Neuronal stem cell (in vitro differentiated cells): ENCODE results near the gene DLG2.

Source experiments
- DNase-seq: peaks from one replicate; pipeline ENCODE4 v3.0.0-alpha.2; 2013; ENCODE audit warnings: low spot score
- H2AFZ ChIP-seq: one replicate; pipeline ENCODE4 v1.6.1; 2013; ENCODE audit warnings: mild to moderate bottlenecking, low read length, inconsistent platforms
- H2AK5ac ChIP-seq: 2 replicates; pipeline ENCODE4 v1.6.1; 2013; ENCODE audit warnings: low read depth, mild to moderate bottlenecking, inconsistent platforms, low read length, moderate library complexity, mixed read lengths
- H2BK120ac ChIP-seq: 2 replicates; pipeline ENCODE4 v1.6.1; 2013; ENCODE audit warnings: low read depth, mild to moderate bottlenecking, inconsistent platforms, low read length, moderate library complexity, mixed read lengths
- H2BK12ac ChIP-seq: one replicate; pipeline ENCODE4 v1.6.1; 2013; ENCODE audit warnings: low read length, inconsistent platforms
- H2BK15ac ChIP-seq: 2 replicates; pipeline ENCODE4 v1.6.1; 2013; ENCODE audit warnings: mild to moderate bottlenecking, low read length, inconsistent platforms, mixed read lengths
- H2BK5ac ChIP-seq: one replicate; pipeline ENCODE4 v1.6.1; 2013; ENCODE audit warnings: inconsistent platforms, mild to moderate bottlenecking, low read length, moderate library complexity
- H3K14ac ChIP-seq: one replicate; pipeline ENCODE4 v1.6.1; 2013; ENCODE audit warnings: low read length, inconsistent platforms
- H3K18ac ChIP-seq: 2 replicates; pipeline ENCODE4 v1.6.1; 2013; ENCODE audit warnings: low read length, inconsistent platforms
- H3K23ac ChIP-seq: 2 replicates; pipeline ENCODE4 v1.6.1; 2013; ENCODE audit warnings: low read depth, mild to moderate bottlenecking, mixed read lengths, low read length, inconsistent platforms; ENCODE audit not compliant: poor library complexity
- H3K27ac ChIP-seq: replicated peaks from 3 replicates; pipeline ENCODE4 v1.5.1; 2013; ENCODE audit warnings: low read length, inconsistent platforms
- H3K27me3 ChIP-seq, 3 experiments: 2 replicates each; pipeline ENCODE4 v1.6.1; 2013; ENCODE audit warnings: low read length in 3 of 3, mild to moderate bottlenecking in 2 of 3, inconsistent platforms in 1 of 3, low read depth in 1 of 3, mixed read lengths in 1 of 3, moderate library complexity in 1 of 3; ENCODE audit not compliant: control insufficient read depth in 3 of 3, insufficient read depth in 3 of 3
- H3K36me3 ChIP-seq, 2 donors: replicated peaks in 1 of 2; 2 replicates each; pipeline ENCODE4 v1.6.1; 2013; ENCODE audit warnings: low read length in 2 of 2; ENCODE audit not compliant: control insufficient read depth in 2 of 2, insufficient read depth in 2 of 2
- H3K4ac ChIP-seq: 2 replicates; pipeline ENCODE4 v1.6.1; 2013; ENCODE audit warnings: inconsistent platforms, mild to moderate bottlenecking, low read length, moderate library complexity
- H3K4me1 ChIP-seq, 2 donors: 1 replicate in 1 of 2; 2 replicates in 1 of 2; pipeline ENCODE4 v1.6.1; 2013; ENCODE audit warnings: low read length in 2 of 2, low read depth in 1 of 2; ENCODE audit not compliant: control insufficient read depth in 2 of 2, insufficient read depth in 1 of 2
- H3K4me2 ChIP-seq: one replicate; pipeline ENCODE4 v1.6.1; 2013; ENCODE audit warnings: mild to moderate bottlenecking, low read length, inconsistent platforms; ENCODE audit not compliant: insufficient read depth, poor library complexity, severe bottlenecking
- H3K4me3 ChIP-seq, 2 donors: 2 replicates each; pipeline ENCODE4 v1.5.1; 2013; ENCODE audit warnings: low read length in 2 of 2, mild to moderate bottlenecking in 2 of 2, inconsistent platforms in 1 of 2, moderate library complexity in 1 of 2
- H3K79me1 ChIP-seq: one replicate; pipeline ENCODE4 v1.6.1; 2013; ENCODE audit warnings: low read depth, mild to moderate bottlenecking, inconsistent platforms, low read length, moderate library complexity
- H3K9ac ChIP-seq: one replicate; pipeline ENCODE4 v1.6.1; 2013; ENCODE audit warnings: mild to moderate bottlenecking, low read depth, low read length, inconsistent platforms; ENCODE audit not compliant: poor library complexity
- H3K9me3 ChIP-seq, 2 donors: replicated peaks in 1 of 2; 2 replicates each; pipeline versions ENCODE3 to v1.6.1; 2013; ENCODE audit warnings: low read length in 2 of 2, mild to moderate bottlenecking in 2 of 2, inconsistent platforms in 1 of 2, low read depth in 1 of 2, mixed read lengths in 1 of 2, moderate library complexity in 1 of 2; ENCODE audit not compliant: control insufficient read depth in 2 of 2, insufficient read depth in 1 of 2
- H4K8ac ChIP-seq: one replicate; pipeline ENCODE4 v1.6.1; 2013; ENCODE audit warnings: low read depth, mild to moderate bottlenecking, inconsistent platforms, low read length, moderate library complexity
- H4K91ac ChIP-seq: one replicate; pipeline ENCODE4 v1.6.1; 2013; ENCODE audit warnings: low read length, low read depth, mild to moderate bottlenecking, inconsistent platforms; ENCODE audit not compliant: poor library complexity
- WGBS, 2 donors: extraction: QIAGEN DNeasy Blood & Tissue Kit; methylation state at CpG; one replicate each; pipeline ENCODE4 v1.1.7; 2013; ENCODE audit warnings: missing lambda C conversion rate in 2 of 2, mixed read lengths in 1 of 2; ENCODE audit not compliant: insufficient read length in 2 of 2, insufficient replicate concordance in 1 of 2; ENCODE audit errors: extremely low coverage in 2 of 2; 5-methylcytosine and 5-hydroxymethylcytosine counted together

The DLG2 gene

DNA sequence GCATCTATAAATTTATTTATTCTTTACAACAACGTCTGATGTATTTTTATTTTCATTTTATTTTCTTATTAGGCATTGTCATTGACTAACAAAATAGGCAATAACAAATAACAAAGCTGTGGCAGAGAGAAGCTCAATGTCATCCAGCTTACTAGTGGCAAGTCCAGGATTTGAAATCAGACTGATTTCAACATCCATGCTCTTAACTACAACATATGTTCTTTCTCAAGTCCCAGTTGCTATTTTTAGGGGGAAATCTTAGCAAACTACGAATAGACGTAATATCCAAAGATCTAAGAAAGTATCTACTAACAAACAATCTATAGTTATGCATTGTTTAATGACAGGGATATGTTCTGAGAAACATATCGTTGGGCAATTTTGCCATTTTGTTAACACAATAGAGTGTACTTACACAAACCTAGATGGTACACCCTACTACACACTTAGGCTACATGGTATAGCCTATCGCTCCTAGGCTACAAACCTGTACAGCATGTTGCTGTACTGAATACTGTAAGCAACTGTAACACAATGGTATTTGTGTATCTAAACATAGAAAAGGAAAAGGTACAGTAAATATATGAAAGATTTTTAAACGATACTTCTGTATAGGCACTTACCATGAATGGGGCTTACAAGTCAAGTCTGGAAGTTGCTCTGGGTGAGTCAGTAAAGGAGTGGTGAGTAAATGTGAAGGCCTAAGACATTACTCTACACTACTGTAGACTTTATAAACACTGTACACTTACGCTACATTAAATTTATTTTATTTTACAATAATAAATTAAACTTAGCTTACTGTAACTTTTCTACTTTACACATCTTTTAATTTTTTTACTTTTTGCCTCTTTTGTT, 151.3 kb downstream of the DLG2 start:
- Histone ChIP-seq H2AK5ac (no peak overlapping the region), H4K91ac (no peak overlapping the region), H2BK15ac (no peak overlapping the region), H3K4me3 (no peak overlapping the region), H2BK5ac (no peak overlapping the region), H3K27me3 (no peaks in the 10 kb centered on the region), H3K14ac (no peak overlapping the region), H3K4me1 (no peaks in the 10 kb centered on the region), H3K27ac (no peak overlapping the region), H3K36me3 (no peaks in the 10 kb centered on the region), H3K79me1 (no peaks in the 10 kb centered on the region), H3K9me3 (peaks cover 0 to 4% of the 10 kb centered on the region in 2 donors), H2BK120ac (no peak overlapping the region), H3K18ac (no peak overlapping the region), H2BK12ac (no peak overlapping the region), H3K4ac (no peak overlapping the region), H2AFZ (no peak overlapping the region), H4K8ac (no peak overlapping the region), H3K23ac (no peak overlapping the region), H3K9ac (no peak overlapping the region), H3K4me2 (no peak overlapping the region)
- no peak for DNase-seq
- WGBS, 2 donors, result 100% methylated on average over 1 of the region's 7 CpGs; no CpG with 5 or more reads in 1 of the 2 donors

GRCh38 chr11:85472953-85473352, 154.2 kb downstream of the DLG2 start:
- H2BK120ac ChIP-seq, result no peak overlapping the region
- DNase-seq, result no peak
- no peak overlapping the region for H2BK5ac ChIP-seq
- H2BK15ac ChIP-seq, result no peak overlapping the region
- H3K4me2 ChIP-seq, result no peak overlapping the region
- H3K9me3 ChIP-seq, result peaks cover 0 to 4% of the 10 kb centered on the region in 2 donors
- H3K18ac ChIP-seq, result peak overlapping the region; percentile 57
- no peak overlapping the region for H4K8ac ChIP-seq
- peak overlapping the region in 1 of 2 donors; percentile 10 for H3K4me3 ChIP-seq
- no peak overlapping the region for H2AFZ ChIP-seq
- H3K36me3 ChIP-seq, result no peaks in the 10 kb centered on the region
- WGBS, 2 donors, result no CpG with 5 or more reads among the region's 6 CpGs
- H3K79me1 ChIP-seq, result no peaks in the 10 kb centered on the region
- H4K91ac ChIP-seq, result peak overlapping the region; percentile 85
- no peak overlapping the region for H2BK12ac ChIP-seq
- no peaks in the 10 kb centered on the region for H3K4me1 ChIP-seq
- H3K9ac ChIP-seq, result no peak overlapping the region
- no peaks in the 10 kb centered on the region for H3K27me3 ChIP-seq
- H3K14ac ChIP-seq, result peak overlapping the region; percentile 56
- no peak overlapping the region for H3K27ac ChIP-seq
- peak overlapping the region; percentile 63 for H2AK5ac ChIP-seq
- no peak overlapping the region for H3K23ac ChIP-seq
- no peak overlapping the region for H3K4ac ChIP-seq

DNA sequence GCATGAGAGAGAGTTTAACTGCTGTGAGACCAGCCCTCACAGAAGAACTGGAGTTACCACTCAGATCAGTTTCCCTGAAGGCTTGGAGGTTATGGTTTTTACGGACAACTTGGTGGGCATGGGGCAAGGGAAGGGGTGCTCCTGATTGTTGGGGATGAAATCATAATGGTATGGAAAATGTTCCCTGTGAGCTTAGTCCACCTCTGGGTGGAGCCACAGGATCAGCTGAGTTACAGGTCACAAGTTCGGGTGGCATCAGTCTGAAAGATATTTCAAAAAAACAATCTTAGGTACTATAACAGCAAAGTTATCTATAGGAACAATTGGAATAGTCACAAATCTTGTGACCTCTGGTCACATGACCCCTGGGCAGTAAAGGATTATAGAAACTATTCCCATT, 162.9 kb downstream of the DLG2 start:
- WGBS, 2 donors, result no CpG with 5 or more reads among the region's 2 CpGs
- Histone ChIP-seq H3K27ac (no peak overlapping the region), H2AK5ac (no peak overlapping the region), H3K27me3 (no peaks in the 10 kb centered on the region), H3K9me3 (no peaks in the 10 kb centered on the region), H3K14ac (peak overlapping the region; percentile 44), H4K91ac (no peak overlapping the region), H4K8ac (no peak overlapping the region), H3K4ac (no peak overlapping the region), H3K4me3 (no peak overlapping the region), H3K4me1 (no peaks in the 10 kb centered on the region), H2BK12ac (no peak overlapping the region), H2BK5ac (no peak overlapping the region), H3K9ac (no peak overlapping the region), H3K79me1 (no peaks in the 10 kb centered on the region), H2BK120ac (no peak overlapping the region), H3K23ac (no peak overlapping the region), H2AFZ (no peak overlapping the region), H3K4me2 (no peak overlapping the region), H2BK15ac (no peak overlapping the region), H3K36me3 (no peaks in the 10 kb centered on the region), H3K18ac (no peak overlapping the region)
- no peak for DNase-seq

GRCh38 chr11:85459304-85459703, 167.8 kb downstream of the DLG2 start:
- Histone ChIP-seq H3K4me2 (no peak overlapping the region), H3K27me3 (no peaks in the 10 kb centered on the region), H3K27ac (no peak overlapping the region), H2BK5ac (no peak overlapping the region), H2AFZ (no peak overlapping the region), H3K9me3 (no peaks in the 10 kb centered on the region), H3K36me3 (no peaks in the 10 kb centered on the region), H3K23ac (no peak overlapping the region), H4K8ac (no peak overlapping the region), H3K79me1 (no peaks in the 10 kb centered on the region), H3K4me1 (no peaks in the 10 kb centered on the region), H3K9ac (no peak overlapping the region), H3K18ac (no peak overlapping the region), H3K14ac (no peak overlapping the region), H3K4ac (no peak overlapping the region), H2BK120ac (no peak overlapping the region), H2BK12ac (no peak overlapping the region), H3K4me3 (no peak overlapping the region), H4K91ac (no peak overlapping the region), H2AK5ac (no peak overlapping the region), H2BK15ac (no peak overlapping the region)
- DNase-seq, result no peak
- WGBS, 2 donors, result no CpG with 5 or more reads among the region's 4 CpGs
